GM19395 (cell line): ENCODE measurements around the gene ZXDC.

ENCODE experiments used
- ATAC-seq: cut with Tn5 transposase; IDR thresholded peaks from one replicate; pipeline ENCODE4 v1.9.1; 2021; ENCODE audit warnings: mild to moderate bottlenecking, moderate library complexity; ENCODE audit not compliant: unreplicated experiment

ZXDC gene

GRCh38 chr3:126438186-126438585 lies 37.5 kb downstream of the ZXDC start:
- ATAC-seq: no peak

GRCh38 chr3:126436826-126437717 lies 38.6 kb downstream of the ZXDC start:
- ATAC-seq: no peak

- ATAC-seq: no peak
These were observed 40.0 kb downstream of the ZXDC start for GRCh38 chr3:126435456-126436315.

GRCh38 chr3:126434931-126435411 lies 40.7 kb downstream of the ZXDC start:
- ATAC-seq: no peak

- ATAC-seq: no peak
These were observed 41.5 kb downstream of the ZXDC start for GRCh38 chr3:126434264-126434590.

GRCh38 chr3:126433496-126434263 lies 42.0 kb downstream of the ZXDC start:
- no peak for ATAC-seq

- no peak for ATAC-seq
These were observed 42.6 kb downstream of the ZXDC start for GRCh38 chr3:126433105-126433430.

- ATAC-seq: no peak
These were observed 43.2 kb downstream of the ZXDC start for GRCh38 chr3:126432361-126433104.

GRCh38 chr3:126431103-126431534 lies 44.6 kb downstream of the ZXDC start:
- ATAC-seq: no peak

- no peak for ATAC-seq
These were observed 50.9 kb downstream of the ZXDC start for GRCh38 chr3:126424751-126425150.

- no peak for ATAC-seq
These were observed 51.5 kb downstream of the ZXDC start for GRCh38 chr3:126424039-126424717.

- no peak for ATAC-seq
These were observed 52.3 kb downstream of the ZXDC start for GRCh38 chr3:126423191-126424038.

GRCh38 chr3:126422571-126423091 lies 53.1 kb downstream of the ZXDC start:
- no peak for ATAC-seq

GRCh38 chr3:126422121-126422520 lies 53.6 kb downstream of the ZXDC start:
- ATAC-seq: no peak

- ATAC-seq: no peak
These were observed 54.0 kb downstream of the ZXDC start for GRCh38 chr3:126421573-126422119.

GRCh38 chr3:126419886-126420786 lies 55.6 kb downstream of the ZXDC start:
- no peak for ATAC-seq

- no peak for ATAC-seq
These were observed 56.5 kb downstream of the ZXDC start for GRCh38 chr3:126419151-126419703.
